HepG2 (cell line): ENCODE data around the gene SSC4D. TPM values are rescaled to one million over a fixed set of nuclear protein-coding genes. Genes with fewer than 3 reads are reported as not detected.
"Not testable (repeated sequence)": the region's sequence is repeated elsewhere in the genome, so short reads cannot be mapped to it uniquely, and the experiment has no call there.

Source experiments
- ATAC-seq: fragments of 200-7000 bp; cut with Tn5 transposase; 3 replicates; pipeline ENCODE4 v1.9.1; 2020; ENCODE audit warnings: mild to moderate bottlenecking, moderate library complexity
- BruUV-seq: library from RNA; stranded (reverse); fragments of 400-500 nt; replicated peaks from 2 replicates; lab custom pipeline; 2021; lab: Mats Ljungman, UMichigan
- CTCF ChIA-PET: fragments of 300-600 bp; formaldehyde crosslinking; extraction: SDS; loops from one replicate; lab custom pipeline; 2021; ENCODE audit warnings: low total read pairs, inconsistent platforms, low intra/inter-chr PET ratio; lab: Yijun Ruan, JAX
- POLR2A ChIA-PET: fragments of 350-600 bp; sonication (Branson Sonifier 250); formaldehyde crosslinking; loops from one replicate; lab custom pipeline; 2020; ENCODE audit warnings: antibody characterized with exemption, inconsistent platforms; lab: Yijun Ruan, JAX
- DNase-seq: peaks from one replicate; pipeline ENCODE4 v3.0.0-alpha.2; 2015; ENCODE audit warnings: low spot score
- FAIRE-seq: peaks from 3 replicates; lab custom pipeline; 2011; peaks lifted over from hg19 to GRCh38; lab: Jason Lieb, UNC
- H2AFZ ChIP-seq: one replicate; pipeline ENCODE4 v1.6.1; 2011; ENCODE audit warnings: low read length, inconsistent platforms
- H3K27ac ChIP-seq: fragments of 300-600 bp; 3 replicates; pipeline ENCODE4 v1.8.0; 2011; ENCODE audit warnings: mixed run types, mild to moderate bottlenecking, mixed read lengths, low read length, inconsistent platforms; ENCODE audit not compliant: insufficient read depth; ENCODE audit errors: extremely low read length
- H3K27me3 ChIP-seq, 2 experiments: fragments of 200-600 bp in 1 of 2; 2 replicates in 1 of 2; 3 replicates in 1 of 2; pipeline versions ENCODE4 v1.6.0 to v1.8.0; 2011; ENCODE audit warnings: low read length in 2 of 2, mild to moderate bottlenecking in 2 of 2, moderate library complexity in 2 of 2, inconsistent platforms in 1 of 2; ENCODE audit not compliant: insufficient read depth in 2 of 2, control insufficient read depth in 1 of 2
- H3K36me3 ChIP-seq, 2 experiments: fragments of 200-600 bp in 1 of 2; replicated peaks in 1 of 2; 2 replicates in 1 of 2; 3 replicates in 1 of 2; pipeline versions ENCODE4 v1.5.1 to v1.8.0; 2011; ENCODE audit warnings: low read length in 2 of 2, inconsistent platforms in 1 of 2; ENCODE audit not compliant: insufficient read depth in 2 of 2, control insufficient read depth in 1 of 2
- H3K4me1 ChIP-seq: 2 replicates; pipeline ENCODE4 v1.5.1; 2012; ENCODE audit warnings: low read length, inconsistent platforms; ENCODE audit not compliant: insufficient read depth
- H3K4me2 ChIP-seq: 2 replicates; pipeline ENCODE4 v1.6.0; 2011; ENCODE audit warnings: low read depth, low read length, inconsistent platforms
- H3K4me3 ChIP-seq, 3 experiments: fragments of 200-600 bp in 1 of 3; sonication (generic), shearing (Covaris generic) in 1 of 3; replicated peaks in 1 of 3; 2 replicates each; pipeline ENCODE4 v1.5.1; 2011 to 2016; ENCODE audit warnings: low read length in 3 of 3, inconsistent platforms in 2 of 3, low read depth in 2 of 3, mild to moderate bottlenecking in 2 of 3, control low read depth in 1 of 3, mixed read lengths in 1 of 3; ENCODE audit not compliant: insufficient read depth in 1 of 3
- H3K79me2 ChIP-seq: one replicate; pipeline ENCODE4 v1.6.1; 2011; ENCODE audit warnings: low read length, inconsistent platforms; ENCODE audit not compliant: insufficient read depth
- H3K9ac ChIP-seq: 2 replicates; pipeline ENCODE4 v1.6.0; 2011; ENCODE audit warnings: mild to moderate bottlenecking, low read depth, low read length, inconsistent platforms; ENCODE audit not compliant: insufficient read depth
- H3K9me3 ChIP-seq: 2 replicates; pipeline ENCODE4 v1.5.1; 2012; ENCODE audit warnings: mild to moderate bottlenecking, low read length
- H4K20me1 ChIP-seq: 2 replicates; pipeline ENCODE4 v1.6.0; 2011; ENCODE audit warnings: inconsistent platforms, mild to moderate bottlenecking, low read length, moderate library complexity; ENCODE audit not compliant: insufficient read depth
- AGO2 ChIP-seq: fragments of 200-400 bp; formaldehyde crosslinking; optimal IDR thresholded peaks from 2 replicates; pipeline ENCODE3; 2017; ENCODE audit warnings: mild to moderate bottlenecking, low read depth, low read length, moderate library complexity
- HNRNPL ChIP-seq: fragments of 200-400 bp; formaldehyde crosslinking; IDR thresholded peaks from 2 replicates; pipeline ENCODE4 v1.6.1; 2017; ENCODE audit warnings: mild to moderate bottlenecking, low read depth, low read length
- MAFF ChIP-seq: IDR thresholded peaks from 2 replicates; pipeline ENCODE4 v1.6.1; 2011; ENCODE audit warnings: low read depth, low read length, improper control_type of control experiment
- MAFK ChIP-seq, 2 experiments: IDR thresholded peaks in 1 of 2; conservative IDR thresholded peaks in 1 of 2; 2 replicates each; pipeline ENCODE4 v1.6.1; 2011; ENCODE audit warnings: improper control_type of control experiment in 2 of 2, low read length in 2 of 2
- RBFOX2 ChIP-seq: fragments of 200-400 bp; formaldehyde crosslinking; IDR thresholded peaks from 2 replicates; pipeline ENCODE4 v1.6.1; 2017; ENCODE audit warnings: low read depth, mild to moderate bottlenecking, low read length
- ZBTB8A ChIP-seq: sonication (generic); formaldehyde crosslinking; IDR thresholded peaks from 2 replicates; pipeline ENCODE4 v1.4.0; 2020; ENCODE audit warnings: mild to moderate bottlenecking, low read depth, missing genetic modification reagents, borderline replicate concordance
- ZMYM2 ChIP-seq: sonication (generic); formaldehyde crosslinking; IDR thresholded peaks from 2 replicates; pipeline ENCODE4 v1.8.0; 2022; ENCODE audit warnings: mild to moderate bottlenecking, missing genetic modification reagents
- WGBS: methylation state at CpG from one replicate; pipeline ENCODE4 v1.1.6; 2017; ENCODE audit warnings: low lambda C conversion rate; 5-methylcytosine and 5-hydroxymethylcytosine counted together
- in situ Hi-C: cut with HindIII; loops from 2 replicates; pipeline ENCODE4 v1.10.0; 2017; ENCODE audit warnings: low pct_unique_long_range_greater_than_20kb; ENCODE audit not compliant: extremely low pct_ligation_motif_present
- intact Hi-C: fragments of 100-400 bp; cut with micrococcal nuclease; formaldehyde crosslinking; loops from one replicate; pipeline ENCODE4 v1.10.0; 2022; ENCODE audit not compliant: unreplicated experiment
- polyA plus RNA-seq, 8 experiments: library from polyadenylated mRNA; depleted of rRNA in 3 of 8; stranded (reverse) in 7 of 8; unstranded in 1 of 8; fragments of >200 nt; fragmentation: Illumina TruSeq in 4 of 8; extraction: Trizol in 4 of 8; gene quantifications; 2 replicates each; pipeline versions ENCODE4 v1.2.1 to v1.2.3, GENCODE V29; 2011 to 2016; ENCODE audit warnings: low read depth in 4 of 8, missing spikeins in 1 of 8, mixed read lengths in 1 of 8; ENCODE audit not compliant: insufficient read depth in 1 of 8
- total RNA-seq, 5 experiments: library from RNA; depleted of rRNA; stranded (reverse); fragments of >200 nt; fragmentation: Illumina TruSeq; extraction: Trizol; gene quantifications; 2 replicates each; pipeline ENCODE4 v1.2.3, GENCODE V29; 2016; ENCODE audit warnings: low read depth in 1 of 5

Gene SSC4D
- total and polyA plus RNA-seq, 2 of the 13 experiments (the other 11 are each of a cell fraction or from before 2014, with no cell fraction given): 33.3 to 63.8 TPM

- TF ChIP-seq ZMYM2 (CRISPR knock-in tag): peak; percentile 25; the same call in 1 of the 2 replicates
Observed at GRCh38 chr7:76403780-76404494, 5.6 kb downstream of the SSC4D start (continued).

- H2AFZ ChIP-seq, DNase-seq, POLR2A ChIA-PET, in situ Hi-C loops, H3K9me3 ChIP-seq, intact Hi-C loops, ATAC-seq, H3K4me3 ChIP-seq, H4K20me1 ChIP-seq, H3K79me2 ChIP-seq, BruUV-seq, H3K9ac ChIP-seq, FAIRE-seq, H3K27me3 ChIP-seq, H3K4me2 ChIP-seq, H3K27ac ChIP-seq, CTCF ChIA-PET, H3K36me3 ChIP-seq: not testable (repeated sequence)
- H3K4me1 ChIP-seq: peaks cover 30% of the 10 kb centered on the region
- WGBS: 94% methylated on average over 8 of the region's 8 CpGs
- TF ChIP-seq MAFK (conservative IDR thresholded peaks at IDR 0.05 in 1 of 2, IDR thresholded peaks at IDR 0.05 in 1 of 2; ENCODE audit: low read length in 2 of 2) (peak in 1 of 2 experiments; percentile 46; a peak in 3 of 4 replicates), MAFF (peak; percentile 36; the same call in 1 of the 2 replicates)
Observed at GRCh38 chr7:76403097-76403496, 6.4 kb downstream of the SSC4D start.

GRCh38 chr7:76400248-76400647 is 9.2 kb downstream of the SSC4D start:
- DNase-seq (no peak), FAIRE-seq (no peak), ATAC-seq (no peak)
- in situ Hi-C loops: no loop called here
- H3K9ac ChIP-seq: no peak overlapping the region
- TF ChIP-seq HNRNPL (0 out of 2 replicates have a peak, but pooled peaks have one; percentile 20), ZBTB8A (CRISPR knock-in tag) (no peak), RBFOX2 (peak; percentile 63), AGO2 (peak; percentile 74)
- H3K79me2 ChIP-seq: no peaks in the 10 kb centered on the region
- no peak overlapping the region for H3K4me3 ChIP-seq
- H3K27me3 ChIP-seq: no peaks in the 10 kb centered on the region
- peaks cover 28% of the 10 kb centered on the region for H3K4me1 ChIP-seq
- POLR2A ChIA-PET: no interaction called here
- no TSS peak for BruUV-seq
- H2AFZ ChIP-seq: no peak overlapping the region
- CTCF ChIA-PET: no interaction called here
- no peaks in the 10 kb centered on the region for H3K9me3 ChIP-seq
- intact Hi-C loops: no loop called here
- H3K27ac ChIP-seq: no peak overlapping the region
- H3K36me3 ChIP-seq: peaks cover 2 to 6% of the 10 kb centered on the region in 2 experiments; a peak in 1 of 5 replicates
- 95% methylated on average over 15 of the region's 23 CpGs for WGBS
- no peaks in the 10 kb centered on the region for H4K20me1 ChIP-seq
- no peak overlapping the region for H3K4me2 ChIP-seq
